Measurements from ENCODE around the gene SNAPC2. TPM values are rescaled to one million over a fixed set of nuclear protein-coding genes. Genes with fewer than 3 reads are reported as not detected.
"Not testable (repeated sequence)": the region's sequence is repeated elsewhere in the genome, so short reads cannot be mapped to it uniquely, and the experiment has no call there.

Gene SNAPC2
- total RNA-seq, 1 donor from 2014 or later: 18.6 TPM

- H3K27me3 Mint-ChIP-seq (ENCODE audit: unreplicated experiment): peaks cover 18% of the 10 kb centered on the region
- peak overlapping the region; percentile 75 for H3K4me3 Mint-ChIP-seq (ENCODE audit: unreplicated experiment)
- peak; percentile 14 for DNase-seq
- H3K9me3 Mint-ChIP-seq (ENCODE audit: unreplicated experiment): peaks cover 2% of the 10 kb centered on the region
- TF ChIP-seq, protein P1, sequence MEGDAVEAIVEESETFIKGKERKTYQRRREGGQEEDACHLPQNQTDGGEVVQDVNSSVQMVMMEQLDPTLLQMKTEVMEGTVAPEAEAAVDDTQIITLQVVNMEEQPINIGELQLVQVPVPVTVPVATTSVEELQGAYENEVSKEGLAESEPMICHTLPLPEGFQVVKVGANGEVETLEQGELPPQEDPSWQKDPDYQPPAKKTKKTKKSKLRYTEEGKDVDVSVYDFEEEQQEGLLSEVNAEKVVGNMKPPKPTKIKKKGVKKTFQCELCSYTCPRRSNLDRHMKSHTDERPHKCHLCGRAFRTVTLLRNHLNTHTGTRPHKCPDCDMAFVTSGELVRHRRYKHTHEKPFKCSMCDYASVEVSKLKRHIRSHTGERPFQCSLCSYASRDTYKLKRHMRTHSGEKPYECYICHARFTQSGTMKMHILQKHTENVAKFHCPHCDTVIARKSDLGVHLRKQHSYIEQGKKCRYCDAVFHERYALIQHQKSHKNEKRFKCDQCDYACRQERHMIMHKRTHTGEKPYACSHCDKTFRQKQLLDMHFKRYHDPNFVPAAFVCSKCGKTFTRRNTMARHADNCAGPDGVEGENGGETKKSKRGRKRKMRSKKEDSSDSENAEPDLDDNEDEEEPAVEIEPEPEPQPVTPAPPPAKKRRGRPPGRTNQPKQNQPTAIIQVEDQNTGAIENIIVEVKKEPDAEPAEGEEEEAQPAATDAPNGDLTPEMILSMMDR (IDR thresholded peaks at IDR 0.05; ENCODE audit: partially characterized antibody, unreplicated experiment): no peak
- H3K27ac Mint-ChIP-seq (ENCODE audit: unreplicated experiment): no peak overlapping the region
- H3K4me1 Mint-ChIP-seq (ENCODE audit: low read depth, unreplicated experiment): peaks cover 2% of the 10 kb centered on the region
- no peaks in the 10 kb centered on the region for H3K36me3 Mint-ChIP-seq (ENCODE audit: unreplicated experiment)
These were observed 4.7 kb upstream of the SNAPC2 start for GRCh38 chr19:7915250-7916102.

DNA sequence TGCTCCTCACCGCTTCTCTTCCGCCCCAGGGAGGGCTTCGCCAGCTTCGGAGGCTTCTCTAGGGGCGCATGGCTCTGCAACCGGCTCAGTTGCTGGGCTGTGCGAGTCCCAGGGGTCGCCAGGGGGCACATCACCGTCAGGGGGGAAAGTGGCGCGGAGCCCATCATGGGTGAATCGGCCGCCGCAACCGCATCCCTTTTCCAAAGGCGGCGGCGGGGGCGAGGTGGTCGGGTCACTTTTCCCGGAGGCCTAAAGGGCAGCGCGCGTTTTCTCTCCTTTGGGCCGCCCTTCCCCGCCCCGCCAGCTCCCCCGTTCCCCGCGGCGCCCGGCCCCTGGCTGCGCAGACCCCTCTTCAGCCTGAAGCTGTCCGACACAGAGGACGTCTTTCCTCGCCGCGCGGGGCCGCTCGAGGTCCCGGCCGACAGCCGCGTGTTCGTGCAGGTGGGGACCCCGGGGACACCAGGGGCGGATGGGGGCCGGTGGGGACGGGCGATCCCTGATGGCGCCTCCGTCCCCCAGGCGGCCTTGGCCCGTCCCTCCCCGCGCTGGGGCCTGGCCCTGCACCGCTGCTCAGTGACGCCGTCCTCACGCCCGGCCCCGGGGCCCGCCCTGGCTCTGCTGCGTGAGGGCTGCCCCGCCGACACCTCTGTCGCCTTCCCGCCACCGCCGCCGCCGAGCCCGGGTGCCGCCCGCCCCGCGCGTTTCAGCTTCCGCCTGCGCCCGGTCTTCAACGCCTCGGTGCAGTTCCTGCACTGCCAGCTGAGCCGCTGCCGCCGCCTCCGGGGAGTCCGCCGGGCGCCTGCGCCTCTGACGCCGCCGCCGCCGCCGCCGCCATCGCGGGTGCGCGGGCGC lies 3.8 kb upstream of the SNAPC2 start:
- peak; percentile 68 for DNase-seq
- TF ChIP-seq, protein P1 (IDR thresholded peaks at IDR 0.05; ENCODE audit: partially characterized antibody, unreplicated experiment): no peak
- Mint-ChIP-seq H3K27me3 (ENCODE audit: unreplicated experiment) (peaks cover 18% of the 10 kb centered on the region), H3K27ac (ENCODE audit: unreplicated experiment) (no peak overlapping the region), H3K9me3 (ENCODE audit: unreplicated experiment) (peaks cover 4% of the 10 kb centered on the region), H3K4me3 (ENCODE audit: unreplicated experiment) (no peak overlapping the region), H3K4me1 (ENCODE audit: low read depth, unreplicated experiment) (peaks cover 2% of the 10 kb centered on the region), H3K36me3 (ENCODE audit: unreplicated experiment) (no peaks in the 10 kb centered on the region)

- Mint-ChIP-seq H3K9me3 (ENCODE audit: unreplicated experiment) (peaks cover 4% of the 10 kb centered on the region), H3K27ac (ENCODE audit: unreplicated experiment) (no peak overlapping the region), H3K27me3 (ENCODE audit: unreplicated experiment) (peaks cover 19% of the 10 kb centered on the region), H3K36me3 (ENCODE audit: unreplicated experiment) (no peaks in the 10 kb centered on the region), H3K4me1 (ENCODE audit: low read depth, unreplicated experiment) (peaks cover 2% of the 10 kb centered on the region), H3K4me3 (ENCODE audit: unreplicated experiment) (peak overlapping the region; percentile 89)
- TF ChIP-seq, protein P1 (IDR thresholded peaks at IDR 0.05; ENCODE audit: partially characterized antibody, unreplicated experiment): no peak
- DNase-seq: no peak
These were observed 3.2 kb upstream of the SNAPC2 start for GRCh38 chr19:7916955-7917266.

DNA sequence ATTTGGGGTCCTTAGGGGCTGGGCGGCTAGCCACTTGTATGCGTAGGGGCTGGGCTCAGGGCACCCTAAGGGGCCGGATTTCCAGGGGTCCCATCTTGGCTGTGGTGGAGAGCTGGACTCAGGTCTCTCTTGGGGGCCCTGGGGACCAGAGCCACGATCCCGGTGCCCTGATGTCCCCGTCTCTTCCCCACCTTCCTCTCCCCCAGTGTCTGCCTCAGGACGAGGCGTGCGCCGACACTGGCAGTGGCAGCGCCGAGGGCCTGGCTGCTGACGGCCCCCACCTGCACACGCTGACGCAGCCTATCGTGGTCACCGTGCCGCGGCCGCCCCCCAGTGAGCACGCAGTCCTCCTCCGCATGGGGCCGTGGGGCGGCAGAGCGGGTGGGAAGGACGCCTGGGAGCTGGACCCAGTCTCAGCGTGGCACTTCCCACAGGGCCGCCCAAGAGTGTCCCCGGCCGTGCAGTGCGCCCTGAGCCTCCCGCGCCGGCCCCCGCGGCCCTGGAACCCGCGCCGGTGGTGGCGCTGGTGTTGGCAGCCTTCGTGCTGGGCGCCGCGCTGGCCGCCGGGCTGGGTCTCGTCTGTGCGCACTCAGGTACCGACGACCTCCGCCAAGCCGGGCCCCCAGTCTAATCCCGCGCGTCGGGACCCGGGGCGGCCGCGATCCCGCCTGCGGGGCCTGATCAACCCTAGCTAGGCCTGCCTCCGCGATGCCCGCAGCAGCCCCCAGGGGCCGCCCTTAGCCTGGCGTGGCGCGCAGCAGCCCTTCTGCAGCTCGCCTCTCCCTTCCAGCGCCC lies 2.7 kb upstream of the SNAPC2 start:
- H3K9me3 Mint-ChIP-seq (ENCODE audit: unreplicated experiment): peaks cover 4% of the 10 kb centered on the region
- TF ChIP-seq, protein P1 (IDR thresholded peaks at IDR 0.05; ENCODE audit: partially characterized antibody, unreplicated experiment): peak; percentile 32
- peak overlapping the region; percentile 89 for H3K4me3 Mint-ChIP-seq (ENCODE audit: unreplicated experiment)
- no peak overlapping the region for H3K27ac Mint-ChIP-seq (ENCODE audit: unreplicated experiment)
- no peaks in the 10 kb centered on the region for H3K36me3 Mint-ChIP-seq (ENCODE audit: unreplicated experiment)
- peaks cover 21% of the 10 kb centered on the region for H3K27me3 Mint-ChIP-seq (ENCODE audit: unreplicated experiment)
- DNase-seq: peak; percentile 80
- H3K4me1 Mint-ChIP-seq (ENCODE audit: low read depth, unreplicated experiment): peaks cover 2% of the 10 kb centered on the region

- not testable (repeated sequence) for H3K36me3 Mint-ChIP-seq (ENCODE audit: unreplicated experiment); H3K4me1 Mint-ChIP-seq (ENCODE audit: low read depth, unreplicated experiment); DNase-seq; H3K27ac Mint-ChIP-seq (ENCODE audit: unreplicated experiment); H3K9me3 Mint-ChIP-seq (ENCODE audit: unreplicated experiment)
- peak overlapping the region; percentile 55 for H3K4me3 Mint-ChIP-seq (ENCODE audit: unreplicated experiment)
- peaks cover 23% of the 10 kb centered on the region for H3K27me3 Mint-ChIP-seq (ENCODE audit: unreplicated experiment)
These were observed 2.0 kb upstream of the SNAPC2 start for GRCh38 chr19:7918062-7918614.
